Measurements from ENCODE around the gene ZNF662. TPM values are rescaled to one million over a fixed set of nuclear protein-coding genes. Genes with fewer than 3 reads are reported as not detected.

The ZNF662 gene
- total RNA-seq, 1 donor, result 3.5 TPM

DNA sequence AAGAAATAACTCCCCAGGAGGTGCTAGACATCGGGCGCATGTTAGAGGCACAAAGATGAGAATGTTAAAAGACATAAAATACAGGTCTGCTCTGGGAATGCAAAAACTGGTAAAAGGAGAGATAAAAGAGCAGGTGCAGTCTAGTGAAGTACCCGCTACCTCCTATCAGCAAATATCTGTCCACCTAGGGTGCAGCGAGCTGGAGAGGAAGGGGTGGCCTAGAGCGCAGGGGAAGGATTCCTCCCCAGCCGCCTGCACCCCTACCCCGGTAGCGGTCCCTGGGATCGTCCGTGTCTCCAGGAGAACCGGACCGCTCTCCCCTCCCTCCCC, 237 bp upstream of the ZNF662 start:
- TF ChIP-seq, protein P1, sequence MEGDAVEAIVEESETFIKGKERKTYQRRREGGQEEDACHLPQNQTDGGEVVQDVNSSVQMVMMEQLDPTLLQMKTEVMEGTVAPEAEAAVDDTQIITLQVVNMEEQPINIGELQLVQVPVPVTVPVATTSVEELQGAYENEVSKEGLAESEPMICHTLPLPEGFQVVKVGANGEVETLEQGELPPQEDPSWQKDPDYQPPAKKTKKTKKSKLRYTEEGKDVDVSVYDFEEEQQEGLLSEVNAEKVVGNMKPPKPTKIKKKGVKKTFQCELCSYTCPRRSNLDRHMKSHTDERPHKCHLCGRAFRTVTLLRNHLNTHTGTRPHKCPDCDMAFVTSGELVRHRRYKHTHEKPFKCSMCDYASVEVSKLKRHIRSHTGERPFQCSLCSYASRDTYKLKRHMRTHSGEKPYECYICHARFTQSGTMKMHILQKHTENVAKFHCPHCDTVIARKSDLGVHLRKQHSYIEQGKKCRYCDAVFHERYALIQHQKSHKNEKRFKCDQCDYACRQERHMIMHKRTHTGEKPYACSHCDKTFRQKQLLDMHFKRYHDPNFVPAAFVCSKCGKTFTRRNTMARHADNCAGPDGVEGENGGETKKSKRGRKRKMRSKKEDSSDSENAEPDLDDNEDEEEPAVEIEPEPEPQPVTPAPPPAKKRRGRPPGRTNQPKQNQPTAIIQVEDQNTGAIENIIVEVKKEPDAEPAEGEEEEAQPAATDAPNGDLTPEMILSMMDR (IDR thresholded peaks at IDR 0.05; ENCODE audit: insufficient read depth, low read depth, low read length), result no peak
- DNase-seq (ENCODE audit: low read depth), result no peak
- peak overlapping the region; percentile 50 for H3K4me3 ChIP-seq (ENCODE audit: low read depth, low read length)

DNA sequence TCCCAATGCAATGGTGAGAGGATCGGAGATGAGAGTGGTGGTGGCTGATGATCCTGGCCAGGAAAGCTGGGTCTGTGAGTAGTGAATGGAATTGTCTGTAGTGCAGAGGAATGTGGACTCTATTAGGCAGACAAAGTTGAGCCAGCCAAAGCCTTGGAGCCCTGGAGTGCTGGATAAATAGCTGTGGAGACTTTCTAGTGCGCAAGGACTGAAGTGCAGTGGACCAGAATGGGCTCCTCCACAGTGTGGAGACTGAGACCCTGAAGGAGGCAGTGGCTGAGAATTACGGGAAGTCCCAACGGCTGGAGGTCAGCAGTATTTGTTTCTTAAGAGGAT, 874 bp downstream of the ZNF662 start:
- TF ChIP-seq, protein P1 (IDR thresholded peaks at IDR 0.05; ENCODE audit: insufficient read depth, low read depth, low read length), result no peak
- no peak for DNase-seq (ENCODE audit: low read depth)
- H3K4me3 ChIP-seq (ENCODE audit: low read depth, low read length), result no peak overlapping the region

DNA sequence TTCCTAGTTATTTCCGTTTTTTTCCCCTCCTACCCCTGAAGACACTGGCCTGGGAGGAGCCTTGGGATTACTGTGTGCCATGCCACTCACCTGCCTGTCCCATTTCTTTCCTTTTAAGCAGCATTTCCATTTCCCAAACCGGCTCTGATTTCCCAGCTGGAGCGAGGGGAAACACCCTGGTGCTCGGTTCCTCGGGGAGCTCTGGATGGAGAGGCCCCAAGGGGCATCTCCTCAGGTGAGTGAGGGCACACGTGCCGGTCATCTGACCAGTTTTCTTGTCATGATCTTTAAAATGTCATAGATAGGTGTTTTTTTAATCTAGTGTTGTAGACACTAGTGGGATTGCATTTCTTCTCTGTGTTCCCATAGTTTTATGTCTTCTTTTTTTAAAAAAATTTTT, 2.7 kb downstream of the ZNF662 start:
- no peak for DNase-seq (ENCODE audit: low read depth)
- H3K4me3 ChIP-seq (ENCODE audit: low read depth, low read length), result no peak overlapping the region
- TF ChIP-seq, protein P1 (IDR thresholded peaks at IDR 0.05; ENCODE audit: insufficient read depth, low read depth, low read length), result no peak

DNA sequence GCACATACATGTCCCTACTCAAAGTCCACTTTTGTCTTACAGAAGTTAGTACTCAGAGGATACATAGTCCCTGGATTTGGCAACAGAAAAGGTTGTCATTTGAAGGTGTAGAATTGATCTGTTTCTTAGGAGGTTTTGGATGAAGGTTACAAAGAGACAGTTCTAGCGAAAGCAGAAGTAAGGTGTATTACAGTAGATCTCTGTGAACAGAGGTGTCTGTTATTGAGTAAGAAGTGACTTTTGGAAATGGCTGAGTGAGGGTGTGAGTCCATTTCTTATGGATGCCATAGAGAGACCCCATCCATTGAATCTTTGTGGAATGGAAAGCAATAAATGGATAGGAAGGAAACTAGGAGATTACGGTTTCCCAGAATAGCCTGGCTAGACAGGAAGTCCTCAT, 5.6 kb downstream of the ZNF662 start:
- no peak overlapping the region for H3K4me3 ChIP-seq (ENCODE audit: low read depth, low read length)
- TF ChIP-seq, protein P1 (IDR thresholded peaks at IDR 0.05; ENCODE audit: insufficient read depth, low read depth, low read length), result no peak
- DNase-seq (ENCODE audit: low read depth), result no peak

DNA sequence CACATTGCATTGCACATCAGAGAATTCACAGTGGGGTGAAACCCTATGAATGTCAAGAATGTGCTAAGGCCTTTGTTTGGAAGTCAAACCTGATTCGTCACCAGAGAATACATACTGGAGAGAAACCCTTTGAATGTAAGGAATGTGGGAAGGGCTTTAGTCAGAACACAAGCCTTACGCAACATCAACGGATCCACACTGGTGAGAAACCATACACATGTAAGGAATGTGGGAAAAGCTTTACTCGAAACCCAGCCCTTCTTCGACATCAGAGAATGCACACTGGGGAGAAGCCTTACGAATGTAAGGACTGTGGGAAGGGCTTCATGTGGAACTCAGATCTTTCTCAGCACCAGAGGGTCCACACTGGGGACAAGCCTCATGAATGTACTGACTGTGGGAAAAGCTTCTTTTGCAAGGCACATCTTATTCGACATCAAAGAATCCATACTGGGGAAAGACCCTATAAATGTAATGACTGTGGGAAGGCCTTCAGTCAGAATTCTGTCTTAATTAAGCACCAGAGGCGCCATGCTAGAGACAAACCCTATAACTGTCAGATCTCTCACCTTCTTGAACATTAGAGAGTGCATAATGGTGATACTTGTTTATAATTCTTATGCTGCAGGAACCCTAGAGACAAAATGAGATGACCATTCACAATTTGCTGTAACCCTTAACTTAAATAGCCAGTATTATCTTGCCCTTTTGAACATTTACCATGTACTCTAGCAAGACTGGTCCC, 9.0 kb downstream of the ZNF662 start:
- TF ChIP-seq, protein P1 (IDR thresholded peaks at IDR 0.05; ENCODE audit: insufficient read depth, low read depth, low read length), result no peak
- H3K4me3 ChIP-seq (ENCODE audit: low read depth, low read length), result no peak overlapping the region
- no peak for DNase-seq (ENCODE audit: low read depth)

DNA sequence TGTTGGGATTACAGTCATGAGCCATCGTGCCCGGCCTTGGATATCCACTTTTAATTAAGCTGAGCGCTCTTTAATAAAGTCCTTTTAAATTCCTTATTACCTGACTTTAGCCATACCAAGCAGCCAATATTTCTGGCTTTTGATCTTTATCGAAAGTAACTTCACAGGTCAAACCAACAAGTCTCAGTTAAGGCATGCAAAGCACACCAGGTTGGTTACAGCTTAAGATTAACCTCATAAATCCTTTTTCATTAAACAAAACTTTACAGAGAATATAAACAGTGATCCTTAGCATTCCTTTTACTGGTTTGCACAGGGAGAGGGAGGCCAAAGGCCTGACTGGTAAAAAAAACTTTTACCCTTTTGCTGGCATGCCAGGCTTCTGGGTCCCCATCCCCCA, 17.7 kb downstream of the ZNF662 start:
- no peak for DNase-seq (ENCODE audit: low read depth)
- H3K4me3 ChIP-seq (ENCODE audit: low read depth, low read length), result no peak overlapping the region
- TF ChIP-seq, protein P1 (IDR thresholded peaks at IDR 0.05; ENCODE audit: insufficient read depth, low read depth, low read length), result no peak

DNA sequence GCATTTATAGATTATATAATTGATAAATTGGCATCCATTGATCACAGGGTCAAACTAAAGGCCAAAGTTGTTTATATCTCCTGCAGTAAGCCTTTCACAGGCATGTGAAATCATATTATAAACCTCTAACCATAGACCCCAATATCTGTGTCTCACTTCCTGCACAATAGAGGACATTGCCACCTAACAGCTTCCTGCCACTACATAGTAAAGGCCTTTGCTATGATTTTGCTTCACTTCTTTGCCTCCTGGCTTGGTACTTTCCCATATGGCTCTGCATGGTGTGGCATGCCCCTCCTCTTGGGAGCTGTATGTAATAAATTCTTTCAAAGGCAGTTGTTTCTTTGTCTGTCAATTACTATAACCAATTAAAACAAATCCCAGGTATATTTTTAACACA, 20.4 kb downstream of the ZNF662 start:
- H3K4me3 ChIP-seq (ENCODE audit: low read depth, low read length), result no peak overlapping the region
- TF ChIP-seq, protein P1 (IDR thresholded peaks at IDR 0.05; ENCODE audit: insufficient read depth, low read depth, low read length), result no peak

More for the DNA sequence above, 20.4 kb downstream of the ZNF662 start:
- DNase-seq (ENCODE audit: low read depth), result no peak

Measured in fibroblast of villous mesenchyme (primary cell).